ENCODE data around the gene FAM118B. TPM values are rescaled to one million over a fixed set of nuclear protein-coding genes. Genes with fewer than 3 reads are reported as not detected.

FAM118B gene
- total RNA-seq, 1 experiment from 2014 or later, result 53.2 TPM

Other genes with a start within 250 kb of the FAM118B start
- 22.7 and 31.5 TPM in 2 replicates for gene CDON, start 148.9 kb upstream of the FAM118B start, total RNA-seq (2014; rRNA removed; shearing (Covaris generic))
- gene RPUSD4, start 132 bp upstream of the FAM118B start, total RNA-seq (2014; rRNA removed; shearing (Covaris generic)), result 41.5 and 43.6 TPM in 2 replicates
- 65.9 and 72.7 TPM in 2 replicates for gene SRPRA, start 57.1 kb downstream of the FAM118B start, total RNA-seq (2014; rRNA removed; shearing (Covaris generic))
- 54.0 and 68.7 TPM in 2 replicates for gene FOXRED1, start 57.4 kb downstream of the FAM118B start, total RNA-seq (2014; rRNA removed; shearing (Covaris generic))
- gene TIRAP, start 71.3 kb downstream of the FAM118B start, total RNA-seq (2014; rRNA removed; shearing (Covaris generic)), result 4.2 and 5.8 TPM in 2 replicates
- 21.4 TPM in 2 replicates for gene DCPS, start 92.3 kb downstream of the FAM118B start, total RNA-seq (2014; rRNA removed; shearing (Covaris generic))
- 16.0 and 19.4 TPM in 2 replicates for gene ST3GAL4, start 143.9 kb downstream of the FAM118B start, total RNA-seq (2014; rRNA removed; shearing (Covaris generic))

Measured in H7 (cell line).